ENCODE measurements around the gene SNX12. TPM values are rescaled to one million over a fixed set of nuclear protein-coding genes. Genes with fewer than 3 reads are reported as not detected.
A peak's percentile ranks its signal among the peaks of the same experiment; 100 is the strongest.

The SNX12 gene
- total RNA-seq, 1 experiment from 2014 or later, result 48.4 TPM

GRCh38 chrX:71098302-71098701 lies 30.2 kb upstream of the SNX12 start:
- Histone ChIP-seq H4K20me1 (ENCODE audit: low read length) (no peaks in the 10 kb centered on the region), H2AFZ (ENCODE audit: low read length) (no peak overlapping the region), H3K4me2 (ENCODE audit: low read length) (no peak overlapping the region), H3F3A (ENCODE audit: low read length, unreplicated experiment) (no peaks in the 10 kb centered on the region), H3K4me1 (ENCODE audit: insufficient read depth, low read length) (peaks cover 5% of the 10 kb centered on the region), H3K27me3 (ENCODE audit: low read length) (no peaks in the 10 kb centered on the region), H3K9me3 (ENCODE audit: low read length) (no peaks in the 10 kb centered on the region), H3K27ac (ENCODE audit: low read length) (no peak overlapping the region), H3K79me2 (ENCODE audit: low read length) (no peaks in the 10 kb centered on the region), H3K4me3 (ENCODE audit: low read length) (no peak overlapping the region), H3K9me2 (replicated peaks; ENCODE audit: low read length) (no peaks in the 10 kb centered on the region), H3K36me3 (ENCODE audit: low read depth, low read length) (no peaks in the 10 kb centered on the region), H3K9ac (ENCODE audit: low read length) (no peak overlapping the region)
- TF ChIP-seq EZH2phosphoT487 (IDR thresholded peaks at IDR 0.05; ENCODE audit: borderline replicate concordance, low read length) (no peak), CTCF (conservative IDR thresholded peaks at IDR 0.05; ENCODE audit: low read depth, low read length) (peak; percentile 62)
- ChIA-PET POLR2A (ENCODE audit: unreplicated experiment) (no interaction called here), CTCF (no interaction called here)
- DNase-seq (peak; percentile 42), ATAC-seq (no peak)
- BruUV-seq (replicated peaks), result no TSS peak
- intact Hi-C loops (cut with micrococcal nuclease), result loop anchor here (1.0 kb wide), 1 partner anchor 81 kb away; no protein-coding TSS in a partner anchor

GRCh38 chrX:71096760-71097032 lies 28.6 kb upstream of the SNX12 start:
- Histone ChIP-seq H3K79me2 (ENCODE audit: low read length) (no peaks in the 10 kb centered on the region), H3F3A (ENCODE audit: low read length, unreplicated experiment) (no peaks in the 10 kb centered on the region), H4K20me1 (ENCODE audit: low read length) (no peaks in the 10 kb centered on the region), H2AFZ (ENCODE audit: low read length) (peak overlapping the region; percentile 100), H3K9me2 (replicated peaks; ENCODE audit: low read length) (no peaks in the 10 kb centered on the region), H3K4me1 (ENCODE audit: insufficient read depth, low read length) (peaks cover 5% of the 10 kb centered on the region), H3K4me2 (ENCODE audit: low read length) (peak overlapping the region; percentile 100), H3K9ac (ENCODE audit: low read length) (0 out of 2 replicates have a peak overlapping the region, but pooled peaks have one; percentile 37), H3K27me3 (ENCODE audit: low read length) (no peaks in the 10 kb centered on the region), H3K36me3 (ENCODE audit: low read depth, low read length) (no peaks in the 10 kb centered on the region), H3K27ac (ENCODE audit: low read length) (no peak overlapping the region), H3K4me3 (ENCODE audit: low read length) (peak overlapping the region; percentile 83), H3K9me3 (ENCODE audit: low read length) (no peaks in the 10 kb centered on the region)
- TF ChIP-seq EZH2phosphoT487 (IDR thresholded peaks at IDR 0.05; ENCODE audit: borderline replicate concordance, low read length) (no peak), CTCF (conservative IDR thresholded peaks at IDR 0.05; ENCODE audit: low read depth, low read length) (no peak), EZH2 (IDR thresholded peaks at IDR 0.05; ENCODE audit: low read length, unreplicated experiment) (no peak)
- BruUV-seq (replicated peaks), result no TSS peak
- peak; percentile 19 for ATAC-seq
- CTCF ChIA-PET, result no interaction called here
- intact Hi-C loops (cut with micrococcal nuclease), result no loop called here
- DNase-seq, result no peak
- POLR2A ChIA-PET (ENCODE audit: unreplicated experiment), result interaction anchor here (0.5 kb wide), 1 partner anchor 11 kb away, joined by 3 read pairs; no protein-coding TSS in a partner anchor

GRCh38 chrX:71095981-71096759 lies 28.0 kb upstream of the SNX12 start:
- H3K4me3 ChIP-seq (ENCODE audit: low read length), result peak overlapping the region; percentile 83
- H3K27ac ChIP-seq (ENCODE audit: low read length), result no peak overlapping the region
- POLR2A ChIA-PET (ENCODE audit: unreplicated experiment), result no interaction called here
- no peaks in the 10 kb centered on the region for H3F3A ChIP-seq (ENCODE audit: low read length, unreplicated experiment)
- BruUV-seq (replicated peaks), result TSS peak; percentile 83
- peak overlapping the region; percentile 100 for H3K4me2 ChIP-seq (ENCODE audit: low read length)
- no peaks in the 10 kb centered on the region for H3K9me3 ChIP-seq (ENCODE audit: low read length)
- peak overlapping the region; percentile 37 for H3K9ac ChIP-seq (ENCODE audit: low read length)
- no peaks in the 10 kb centered on the region for H3K9me2 ChIP-seq (replicated peaks; ENCODE audit: low read length)
- H3K4me1 ChIP-seq (ENCODE audit: insufficient read depth, low read length), result peaks cover 5% of the 10 kb centered on the region
- DNase-seq (peak; percentile 26), ATAC-seq (peak; percentile 49)
- no peaks in the 10 kb centered on the region for H3K36me3 ChIP-seq (ENCODE audit: low read depth, low read length)
- intact Hi-C loops (cut with micrococcal nuclease), result no loop called here
- peak overlapping the region; percentile 100 for H2AFZ ChIP-seq (ENCODE audit: low read length)
- no peaks in the 10 kb centered on the region for H3K79me2 ChIP-seq (ENCODE audit: low read length)
- CTCF ChIA-PET, result no interaction called here
- no peaks in the 10 kb centered on the region for H4K20me1 ChIP-seq (ENCODE audit: low read length)
- no peak for TF ChIP-seq EZH2 (IDR thresholded peaks at IDR 0.05; ENCODE audit: low read length, unreplicated experiment)
- no peak for TF ChIP-seq CTCF (conservative IDR thresholded peaks at IDR 0.05; ENCODE audit: low read depth, low read length)
- TF ChIP-seq EZH2phosphoT487 (IDR thresholded peaks at IDR 0.05; ENCODE audit: borderline replicate concordance, low read length), result no peak
- no peaks in the 10 kb centered on the region for H3K27me3 ChIP-seq (ENCODE audit: low read length)

All from PC-3 (cell line).